ENCODE results near the gene WDR43.

- no peak for TF ChIP-seq POLR2A (IDR thresholded peaks at IDR 0.05)
- TF ChIP-seq CTCF (IDR thresholded peaks at IDR 0.05) = no peak
These were observed 11.1 kb downstream of the WDR43 start for GRCh38 chr2:28905533-28905932.

All from adrenal gland (tissue), 5 donors.